SK-N-SH treated with all-trans-retinoic acid at 6 μM for 48 hours (cell line): ENCODE measurements around the gene LRRC4C.

Source experiments
- ATAC-seq: fragments of 200-7000 bp; cut with Tn5 transposase; 3 replicates; pipeline ENCODE4 v1.9.1; 2020; ENCODE audit warnings: mild to moderate bottlenecking, moderate library complexity
- ARNTL ChIP-seq: fragments of 450-650 bp; formaldehyde crosslinking; IDR thresholded peaks from 2 replicates; pipeline ENCODE4 v1.5.0; 2020; ENCODE audit warnings: low read depth, mild to moderate bottlenecking, moderate library complexity, borderline replicate concordance
- BACH2 ChIP-seq: fragments of 250-450 bp; sonication (Bioruptor Pico); IDR thresholded peaks from 2 replicates; pipeline ENCODE4 v1.9.0; 2021; ENCODE audit warnings: mild to moderate bottlenecking, borderline replicate concordance
- CSDC2 ChIP-seq: fragments of 250-450 bp; sonication (Bioruptor Pico); IDR thresholded peaks from 2 replicates; pipeline ENCODE4 v1.5.0; 2020; ENCODE audit warnings: mild to moderate bottlenecking, moderate library complexity
- ESRRG ChIP-seq: fragments of 250-450 bp; sonication (Bioruptor Pico); IDR thresholded peaks from 2 replicates; pipeline ENCODE4 v1.6.1; 2021; ENCODE audit warnings: mild to moderate bottlenecking
- GLIS3 ChIP-seq: fragments of 250-450 bp; sonication (Bioruptor Pico); IDR thresholded peaks from 2 replicates; pipeline ENCODE4 v1.5.0; 2020; ENCODE audit warnings: mild to moderate bottlenecking, moderate library complexity
- ISL1 ChIP-seq: fragments of 250-450 bp; sonication (Bioruptor Pico); IDR thresholded peaks from 2 replicates; pipeline ENCODE4 v2.1.2; 2022; ENCODE audit warnings: mild to moderate bottlenecking, moderate library complexity
- OSR1 ChIP-seq: fragments of 250-450 bp; sonication (Bioruptor Pico); IDR thresholded peaks from 2 replicates; pipeline ENCODE4 v1.8.0; 2022; ENCODE audit warnings: moderate library complexity, mild to moderate bottlenecking, inconsistent platforms
- PPARA ChIP-seq: fragments of 250-450 bp; sonication (Bioruptor Pico); IDR thresholded peaks from 2 replicates; pipeline ENCODE4 v1.5.0; 2020; ENCODE audit warnings: mild to moderate bottlenecking, borderline replicate concordance
- RARB ChIP-seq: fragments of 250-450 bp; sonication (Bioruptor Pico); IDR thresholded peaks from 2 replicates; pipeline ENCODE4 v1.8.0; 2021; ENCODE audit warnings: mild to moderate bottlenecking, moderate library complexity
- SNAI2 ChIP-seq: fragments of 250-450 bp; sonication (Bioruptor Pico); IDR thresholded peaks from 2 replicates; pipeline ENCODE4 v1.5.0; 2020; ENCODE audit warnings: mild to moderate bottlenecking, moderate library complexity
- TCF4 ChIP-seq: fragments of 250-450 bp; sonication (Bioruptor Pico); IDR thresholded peaks from 2 replicates; pipeline ENCODE4 v1.8.0; 2021; ENCODE audit warnings: mild to moderate bottlenecking, moderate library complexity, borderline replicate concordance
- TOX ChIP-seq: fragments of 250-450 bp; sonication (Bioruptor Pico); IDR thresholded peaks from 2 replicates; pipeline ENCODE4 v1.8.0; 2021; ENCODE audit warnings: mild to moderate bottlenecking, moderate library complexity, borderline replicate concordance
- ZC3H10 ChIP-seq: fragments of 250-450 bp; sonication (Bioruptor Pico); IDR thresholded peaks from 2 replicates; pipeline ENCODE4 v1.5.1; 2021; ENCODE audit warnings: mild to moderate bottlenecking, moderate library complexity
- ZFP3 ChIP-seq: fragments of 250-450 bp; sonication (Bioruptor Pico); IDR thresholded peaks from 2 replicates; pipeline ENCODE4 v1.5.0; 2020; ENCODE audit warnings: mild to moderate bottlenecking, moderate library complexity
- ZFP30 ChIP-seq: fragments of 450-650 bp; formaldehyde crosslinking; IDR thresholded peaks from 2 replicates; pipeline ENCODE4 v1.5.0; 2022; ENCODE audit warnings: mild to moderate bottlenecking, moderate library complexity
- ZNF565 ChIP-seq: fragments of 450-650 bp; formaldehyde crosslinking; conservative IDR thresholded peaks from 2 replicates; pipeline ENCODE4 v1.5.0; 2020; ENCODE audit warnings: low read depth, mild to moderate bottlenecking, moderate library complexity
- ZNF70 ChIP-seq: fragments of 450-650 bp; formaldehyde crosslinking; IDR thresholded peaks from 2 replicates; pipeline ENCODE4 v1.5.0; 2020; ENCODE audit warnings: mild to moderate bottlenecking, moderate library complexity
- ZNF8 ChIP-seq: fragments of 450-650 bp; formaldehyde crosslinking; IDR thresholded peaks from 2 replicates; pipeline ENCODE4 v1.5.0; 2020; ENCODE audit warnings: mild to moderate bottlenecking, moderate library complexity
- TF ChIP-seq, protein P1 (sequence below): fragments of 250-450 bp; sonication (Bioruptor Pico); IDR thresholded peaks from 2 replicates; pipeline ENCODE4 v1.5.1; 2021; ENCODE audit warnings: mild to moderate bottlenecking, moderate library complexity
- TF ChIP-seq, protein P2 (sequence below): fragments of 250-450 bp; sonication (Bioruptor Pico); IDR thresholded peaks from 2 replicates; pipeline ENCODE4 v1.5.1; 2020; ENCODE audit warnings: low read depth, mild to moderate bottlenecking, moderate library complexity
- TF ChIP-seq, protein P3 (sequence below): fragments of 250-450 bp; sonication (Bioruptor Pico); IDR thresholded peaks from 2 replicates; pipeline ENCODE4 v1.5.0; 2020; ENCODE audit warnings: mild to moderate bottlenecking, moderate library complexity
- TF ChIP-seq, protein P4 (sequence below): fragments of 250-450 bp; sonication (Bioruptor Pico); IDR thresholded peaks from 2 replicates; pipeline ENCODE4 v1.8.0; 2021; ENCODE audit warnings: low read depth, mild to moderate bottlenecking, moderate library complexity, borderline replicate concordance
- TF ChIP-seq, protein P5 (sequence below): fragments of 250-450 bp; sonication (Bioruptor Pico); IDR thresholded peaks from 2 replicates; pipeline ENCODE4 v1.8.0; 2020; ENCODE audit warnings: mild to moderate bottlenecking, moderate library complexity, borderline replicate concordance

Gene LRRC4C

DNA sequence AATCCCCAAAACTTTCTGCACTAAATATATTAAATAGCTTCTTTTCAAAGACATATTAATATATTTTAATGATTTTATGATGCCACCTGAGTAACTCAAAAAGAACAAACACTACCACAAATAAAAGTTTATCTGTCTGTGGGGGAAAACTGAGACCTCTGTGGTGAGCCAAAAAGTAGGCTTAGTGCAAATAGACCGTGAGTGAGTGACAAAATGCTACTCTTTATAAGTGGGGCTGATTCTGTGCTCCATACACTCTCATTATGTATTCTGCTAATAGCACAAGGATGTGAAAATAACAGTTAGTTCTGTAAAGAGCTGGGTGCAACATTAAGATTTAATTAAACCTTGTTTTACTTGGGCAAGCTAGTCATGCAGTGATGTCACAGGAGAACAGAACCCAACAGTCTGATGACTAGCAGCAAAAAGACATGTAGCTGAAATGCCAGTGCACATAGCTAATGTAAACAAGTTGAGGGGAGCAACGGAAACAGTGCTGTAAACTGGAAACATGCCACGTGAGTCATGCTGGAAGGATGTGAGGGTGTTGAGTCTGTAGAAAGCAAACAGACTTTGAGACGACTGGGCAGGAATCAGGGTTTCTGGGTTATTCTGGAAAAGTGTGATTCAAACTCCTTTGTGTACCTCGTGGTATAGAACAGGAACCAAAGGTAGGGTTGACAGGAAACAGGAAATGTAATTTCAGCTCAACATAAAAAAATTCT is 1130.4 kb downstream of the LRRC4C start (continued):
- TF ChIP-seq, protein P1, sequence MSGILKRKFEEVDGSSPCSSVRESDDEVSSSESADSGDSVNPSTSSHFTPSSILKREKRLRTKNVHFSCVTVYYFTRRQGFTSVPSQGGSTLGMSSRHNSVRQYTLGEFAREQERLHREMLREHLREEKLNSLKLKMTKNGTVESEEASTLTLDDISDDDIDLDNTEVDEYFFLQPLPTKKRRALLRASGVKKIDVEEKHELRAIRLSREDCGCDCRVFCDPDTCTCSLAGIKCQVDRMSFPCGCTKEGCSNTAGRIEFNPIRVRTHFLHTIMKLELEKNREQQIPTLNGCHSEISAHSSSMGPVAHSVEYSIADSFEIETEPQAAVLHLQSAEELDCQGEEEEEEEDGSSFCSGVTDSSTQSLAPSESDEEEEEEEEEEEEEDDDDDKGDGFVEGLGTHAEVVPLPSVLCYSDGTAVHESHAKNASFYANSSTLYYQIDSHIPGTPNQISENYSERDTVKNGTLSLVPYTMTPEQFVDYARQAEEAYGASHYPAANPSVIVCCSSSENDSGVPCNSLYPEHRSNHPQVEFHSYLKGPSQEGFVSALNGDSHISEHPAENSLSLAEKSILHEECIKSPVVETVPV (CRISPR knock-in tag): no peak
- no peak for TF ChIP-seq ESRRG (CRISPR knock-in tag)
- no peak for TF ChIP-seq TCF4
- TF ChIP-seq ZNF565 (CRISPR knock-in tag): no peak
- TF ChIP-seq BACH2: no peak
- no peak for TF ChIP-seq ZFP30 (CRISPR knock-in tag)
- TF ChIP-seq TOX (CRISPR knock-in tag): no peak

DNA sequence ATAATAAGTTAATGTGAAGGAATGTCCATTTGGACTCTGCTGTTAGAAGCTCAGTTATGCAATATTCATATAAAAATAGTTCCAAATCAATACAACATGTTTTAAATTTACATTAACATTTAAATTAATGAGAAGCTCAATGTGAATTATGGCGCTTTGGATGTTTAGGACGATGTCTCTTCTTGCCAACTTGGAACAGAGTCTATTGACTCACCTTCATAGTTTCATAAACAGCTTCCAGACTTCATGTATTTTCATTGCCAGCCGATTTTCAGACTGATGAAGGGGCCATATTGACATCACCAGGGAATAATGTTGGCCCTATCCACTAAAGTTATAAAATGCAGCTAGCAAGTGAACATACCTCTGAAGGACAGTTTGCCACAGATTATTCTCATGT is 1136.2 kb downstream of the LRRC4C start:
- TF ChIP-seq SNAI2 (CRISPR knock-in tag) (no peak), ARNTL (no peak), RARB (CRISPR knock-in tag) (no peak), ISL1 (CRISPR knock-in tag) (no peak), ZNF70 (no peak), ZNF8 (CRISPR knock-in tag) (no peak), ESRRG (CRISPR knock-in tag) (no peak), CSDC2 (CRISPR knock-in tag) (no peak), TOX (CRISPR knock-in tag) (no peak), PPARA (CRISPR knock-in tag) (no peak), ZNF565 (CRISPR knock-in tag) (no peak), GLIS3 (CRISPR knock-in tag) (no peak), OSR1 (CRISPR knock-in tag) (no peak), ZFP3 (CRISPR knock-in tag) (no peak), ZC3H10 (no peak), TCF4 (no peak)
- TF ChIP-seq, protein P2, sequence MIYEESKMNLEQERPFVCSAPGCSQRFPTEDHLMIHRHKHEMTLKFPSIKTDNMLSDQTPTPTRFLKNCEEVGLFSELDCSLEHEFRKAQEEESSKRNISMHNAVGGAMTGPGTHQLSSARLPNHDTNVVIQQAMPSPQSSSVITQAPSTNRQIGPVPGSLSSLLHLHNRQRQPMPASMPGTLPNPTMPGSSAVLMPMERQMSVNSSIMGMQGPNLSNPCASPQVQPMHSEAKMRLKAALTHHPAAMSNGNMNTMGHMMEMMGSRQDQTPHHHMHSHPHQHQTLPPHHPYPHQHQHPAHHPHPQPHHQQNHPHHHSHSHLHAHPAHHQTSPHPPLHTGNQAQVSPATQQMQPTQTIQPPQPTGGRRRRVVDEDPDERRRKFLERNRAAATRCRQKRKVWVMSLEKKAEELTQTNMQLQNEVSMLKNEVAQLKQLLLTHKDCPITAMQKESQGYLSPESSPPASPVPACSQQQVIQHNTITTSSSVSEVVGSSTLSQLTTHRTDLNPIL (CRISPR knock-in tag): no peak
- TF ChIP-seq, protein P1 (CRISPR knock-in tag): no peak
- TF ChIP-seq, protein P3, sequence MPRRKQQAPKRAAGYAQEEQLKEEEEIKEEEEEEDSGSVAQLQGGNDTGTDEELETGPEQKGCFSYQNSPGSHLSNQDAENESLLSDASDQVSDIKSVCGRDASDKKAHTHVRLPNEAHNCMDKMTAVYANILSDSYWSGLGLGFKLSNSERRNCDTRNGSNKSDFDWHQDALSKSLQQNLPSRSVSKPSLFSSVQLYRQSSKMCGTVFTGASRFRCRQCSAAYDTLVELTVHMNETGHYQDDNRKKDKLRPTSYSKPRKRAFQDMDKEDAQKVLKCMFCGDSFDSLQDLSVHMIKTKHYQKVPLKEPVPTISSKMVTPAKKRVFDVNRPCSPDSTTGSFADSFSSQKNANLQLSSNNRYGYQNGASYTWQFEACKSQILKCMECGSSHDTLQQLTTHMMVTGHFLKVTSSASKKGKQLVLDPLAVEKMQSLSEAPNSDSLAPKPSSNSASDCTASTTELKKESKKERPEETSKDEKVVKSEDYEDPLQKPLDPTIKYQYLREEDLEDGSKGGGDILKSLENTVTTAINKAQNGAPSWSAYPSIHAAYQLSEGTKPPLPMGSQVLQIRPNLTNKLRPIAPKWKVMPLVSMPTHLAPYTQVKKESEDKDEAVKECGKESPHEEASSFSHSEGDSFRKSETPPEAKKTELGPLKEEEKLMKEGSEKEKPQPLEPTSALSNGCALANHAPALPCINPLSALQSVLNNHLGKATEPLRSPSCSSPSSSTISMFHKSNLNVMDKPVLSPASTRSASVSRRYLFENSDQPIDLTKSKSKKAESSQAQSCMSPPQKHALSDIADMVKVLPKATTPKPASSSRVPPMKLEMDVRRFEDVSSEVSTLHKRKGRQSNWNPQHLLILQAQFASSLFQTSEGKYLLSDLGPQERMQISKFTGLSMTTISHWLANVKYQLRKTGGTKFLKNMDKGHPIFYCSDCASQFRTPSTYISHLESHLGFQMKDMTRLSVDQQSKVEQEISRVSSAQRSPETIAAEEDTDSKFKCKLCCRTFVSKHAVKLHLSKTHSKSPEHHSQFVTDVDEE (CRISPR knock-in tag): no peak
- TF ChIP-seq, protein P4, sequence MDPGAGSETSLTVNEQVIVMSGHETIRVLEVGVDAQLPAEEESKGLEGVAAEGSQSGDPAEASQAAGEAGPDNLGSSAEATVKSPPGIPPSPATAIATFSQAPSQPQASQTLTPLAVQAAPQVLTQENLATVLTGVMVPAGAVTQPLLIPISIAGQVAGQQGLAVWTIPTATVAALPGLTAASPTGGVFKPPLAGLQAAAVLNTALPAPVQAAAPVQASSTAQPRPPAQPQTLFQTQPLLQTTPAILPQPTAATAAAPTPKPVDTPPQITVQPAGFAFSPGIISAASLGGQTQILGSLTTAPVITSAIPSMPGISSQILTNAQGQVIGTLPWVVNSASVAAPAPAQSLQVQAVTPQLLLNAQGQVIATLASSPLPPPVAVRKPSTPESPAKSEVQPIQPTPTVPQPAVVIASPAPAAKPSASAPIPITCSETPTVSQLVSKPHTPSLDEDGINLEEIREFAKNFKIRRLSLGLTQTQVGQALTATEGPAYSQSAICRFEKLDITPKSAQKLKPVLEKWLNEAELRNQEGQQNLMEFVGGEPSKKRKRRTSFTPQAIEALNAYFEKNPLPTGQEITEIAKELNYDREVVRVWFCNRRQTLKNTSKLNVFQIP (CRISPR knock-in tag): no peak
- ATAC-seq: no peak

DNA sequence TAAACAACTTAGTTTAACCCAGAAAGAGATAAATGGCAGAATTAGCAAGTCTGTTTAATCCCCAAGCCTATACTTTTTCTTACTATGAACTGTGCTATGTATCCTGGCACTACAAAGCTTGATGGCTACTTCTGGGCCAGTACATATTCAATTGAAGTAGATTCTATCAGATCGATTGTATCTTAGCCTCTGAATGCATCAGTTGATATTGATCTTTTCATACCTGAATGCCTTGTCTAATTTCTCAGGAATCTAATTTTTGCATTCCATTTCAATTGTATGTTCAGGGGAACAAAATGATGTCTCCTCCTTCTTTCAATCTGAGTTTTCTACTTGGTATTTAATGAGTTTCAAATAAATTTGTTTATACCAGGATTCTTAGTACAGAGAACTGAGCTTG is 1137.9 kb downstream of the LRRC4C start:
- ATAC-seq: no peak
- no peak for TF ChIP-seq ZFP3 (CRISPR knock-in tag)
- TF ChIP-seq SNAI2 (CRISPR knock-in tag): no peak
- TF ChIP-seq, protein P1 (CRISPR knock-in tag): no peak
- TF ChIP-seq ZNF8 (CRISPR knock-in tag): no peak
- TF ChIP-seq TCF4: no peak
- TF ChIP-seq ESRRG (CRISPR knock-in tag): no peak
- no peak for TF ChIP-seq PPARA (CRISPR knock-in tag)
- no peak for TF ChIP-seq BACH2
- TF ChIP-seq ZNF70: no peak
- TF ChIP-seq ZNF565 (CRISPR knock-in tag): no peak
- TF ChIP-seq OSR1 (CRISPR knock-in tag): no peak
- TF ChIP-seq, protein P5, sequence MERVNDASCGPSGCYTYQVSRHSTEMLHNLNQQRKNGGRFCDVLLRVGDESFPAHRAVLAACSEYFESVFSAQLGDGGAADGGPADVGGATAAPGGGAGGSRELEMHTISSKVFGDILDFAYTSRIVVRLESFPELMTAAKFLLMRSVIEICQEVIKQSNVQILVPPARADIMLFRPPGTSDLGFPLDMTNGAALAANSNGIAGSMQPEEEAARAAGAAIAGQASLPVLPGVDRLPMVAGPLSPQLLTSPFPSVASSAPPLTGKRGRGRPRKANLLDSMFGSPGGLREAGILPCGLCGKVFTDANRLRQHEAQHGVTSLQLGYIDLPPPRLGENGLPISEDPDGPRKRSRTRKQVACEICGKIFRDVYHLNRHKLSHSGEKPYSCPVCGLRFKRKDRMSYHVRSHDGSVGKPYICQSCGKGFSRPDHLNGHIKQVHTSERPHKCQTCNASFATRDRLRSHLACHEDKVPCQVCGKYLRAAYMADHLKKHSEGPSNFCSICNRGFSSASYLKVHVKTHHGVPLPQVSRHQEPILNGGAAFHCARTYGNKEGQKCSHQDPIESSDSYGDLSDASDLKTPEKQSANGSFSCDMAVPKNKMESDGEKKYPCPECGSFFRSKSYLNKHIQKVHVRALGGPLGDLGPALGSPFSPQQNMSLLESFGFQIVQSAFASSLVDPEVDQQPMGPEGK (CRISPR knock-in tag): no peak
- no peak for TF ChIP-seq TOX (CRISPR knock-in tag)
- TF ChIP-seq ZC3H10: no peak
- no peak for TF ChIP-seq ARNTL
